GM12892 (cell line): ENCODE measurements around the gene ITIH3.

ENCODE experiments used
- POLR2A ChIP-seq: IDR thresholded peaks from 2 replicates; pipeline ENCODE4 v1.6.1; 2011; ENCODE audit warnings: low read depth, low read length, control low read depth
- POLR2AphosphoS5 ChIP-seq: IDR thresholded peaks from 2 replicates; pipeline ENCODE4 v1.6.1; 2011; ENCODE audit warnings: low read depth, low read length, control low read depth
- TAF1 ChIP-seq: IDR thresholded peaks from 2 replicates; pipeline ENCODE4 v1.6.1; 2011; ENCODE audit warnings: low read depth, mild to moderate bottlenecking, control low read depth, low read length, borderline replicate concordance

DNA sequence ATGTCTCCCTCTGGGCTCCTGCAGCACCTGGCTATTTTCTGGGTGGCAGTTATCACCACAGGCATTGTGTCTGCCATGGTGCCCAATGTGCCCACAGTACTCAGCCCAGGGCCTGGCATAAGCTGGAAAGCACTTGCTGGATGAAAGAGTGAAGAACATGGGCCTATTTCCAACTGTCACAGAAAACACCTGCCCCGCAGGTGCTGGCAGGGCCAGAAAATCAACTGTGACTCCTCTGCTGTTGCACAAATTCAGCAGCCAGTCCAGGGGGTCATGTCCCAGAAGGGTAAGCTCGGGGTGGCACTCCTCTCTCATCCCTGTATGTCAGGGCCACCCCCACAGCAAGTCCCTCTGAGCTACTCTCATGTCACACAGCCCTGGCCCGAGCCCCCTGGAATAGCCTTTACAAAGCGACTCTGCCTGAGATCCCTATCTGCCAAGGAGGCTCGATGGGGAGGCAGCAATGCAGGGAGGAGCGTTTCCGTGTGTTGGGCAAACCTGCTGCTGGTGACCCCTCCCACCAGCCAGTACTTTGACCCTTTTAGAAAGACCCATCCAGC lies 16.9 kb downstream of the ITIH3 start:
- no peak for TF ChIP-seq POLR2A
- TF ChIP-seq POLR2AphosphoS5 = no peak
- TF ChIP-seq TAF1 = no peak
